Lung microvascular endothelial cell (primary cell): ENCODE measurements around the gene SLC18A2. TPM values are rescaled to one million over a fixed set of nuclear protein-coding genes. Genes with fewer than 3 reads are reported as not detected.

Source experiments
- DNase-seq, 2 donors: peaks; one replicate each; pipeline versions ENCODE4 v3.0.0 to v3.0.0-alpha.2; 2010; ENCODE audit warnings: low read depth in 2 of 2
- total RNA-seq: library from RNA; depleted of rRNA; stranded (reverse); fragments of >200 nt; gene quantifications from 2 replicates; pipeline ENCODE4 v1.2.1, GENCODE V29; 2014

SLC18A2 gene
- total RNA-seq, 1 donor from 2014 or later: not detected

DNA sequence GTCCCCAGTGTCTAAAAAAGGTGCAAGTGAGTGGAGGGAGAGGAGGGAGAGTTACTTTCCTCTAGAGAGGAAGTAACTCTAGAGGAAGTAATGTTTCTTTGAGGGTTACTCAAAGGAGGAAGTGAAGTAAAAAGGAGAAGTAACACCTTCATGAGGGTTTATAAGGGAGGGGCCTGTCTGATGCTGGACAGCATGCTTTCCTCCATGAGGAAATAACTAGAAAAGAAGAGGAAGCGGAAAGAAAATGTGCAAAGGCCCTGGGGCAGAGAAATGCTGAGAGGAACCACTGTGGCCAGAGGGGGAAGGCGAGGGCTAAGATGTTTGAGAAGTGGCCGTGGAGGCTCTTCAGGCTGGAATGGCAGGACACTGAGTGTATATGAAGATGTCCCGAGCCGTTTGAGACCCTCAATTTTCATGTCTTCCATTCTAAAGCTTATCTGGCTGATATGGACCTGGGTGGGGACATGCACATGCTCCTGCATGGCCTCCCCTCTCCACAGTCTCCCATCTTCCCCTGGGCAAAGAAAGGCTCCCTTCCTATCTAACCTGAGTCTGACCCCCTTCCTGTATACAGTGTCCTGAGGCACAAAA is 3.4 kb upstream of the SLC18A2 start:
- DNase-seq: no peak

DNA sequence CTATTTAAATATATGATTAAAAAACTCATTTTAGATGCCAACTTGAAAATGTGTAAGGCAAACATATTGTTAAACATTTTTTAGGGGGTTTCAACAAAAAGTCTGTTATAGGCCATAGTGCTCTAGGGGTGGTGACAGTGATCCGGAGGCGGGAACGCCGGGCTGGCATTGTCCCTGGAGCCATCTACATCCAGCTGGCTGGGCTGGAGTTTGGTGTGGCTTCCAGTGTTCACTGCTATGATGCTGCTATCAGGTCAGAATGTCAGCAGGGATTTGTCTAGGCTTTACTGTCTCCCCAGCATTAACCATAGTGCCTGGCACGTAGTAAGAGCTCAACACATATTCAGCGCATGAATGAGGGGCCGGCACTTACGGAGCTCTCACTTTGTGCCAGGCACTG is 1.9 kb upstream of the SLC18A2 start:
- no peak for DNase-seq

DNA sequence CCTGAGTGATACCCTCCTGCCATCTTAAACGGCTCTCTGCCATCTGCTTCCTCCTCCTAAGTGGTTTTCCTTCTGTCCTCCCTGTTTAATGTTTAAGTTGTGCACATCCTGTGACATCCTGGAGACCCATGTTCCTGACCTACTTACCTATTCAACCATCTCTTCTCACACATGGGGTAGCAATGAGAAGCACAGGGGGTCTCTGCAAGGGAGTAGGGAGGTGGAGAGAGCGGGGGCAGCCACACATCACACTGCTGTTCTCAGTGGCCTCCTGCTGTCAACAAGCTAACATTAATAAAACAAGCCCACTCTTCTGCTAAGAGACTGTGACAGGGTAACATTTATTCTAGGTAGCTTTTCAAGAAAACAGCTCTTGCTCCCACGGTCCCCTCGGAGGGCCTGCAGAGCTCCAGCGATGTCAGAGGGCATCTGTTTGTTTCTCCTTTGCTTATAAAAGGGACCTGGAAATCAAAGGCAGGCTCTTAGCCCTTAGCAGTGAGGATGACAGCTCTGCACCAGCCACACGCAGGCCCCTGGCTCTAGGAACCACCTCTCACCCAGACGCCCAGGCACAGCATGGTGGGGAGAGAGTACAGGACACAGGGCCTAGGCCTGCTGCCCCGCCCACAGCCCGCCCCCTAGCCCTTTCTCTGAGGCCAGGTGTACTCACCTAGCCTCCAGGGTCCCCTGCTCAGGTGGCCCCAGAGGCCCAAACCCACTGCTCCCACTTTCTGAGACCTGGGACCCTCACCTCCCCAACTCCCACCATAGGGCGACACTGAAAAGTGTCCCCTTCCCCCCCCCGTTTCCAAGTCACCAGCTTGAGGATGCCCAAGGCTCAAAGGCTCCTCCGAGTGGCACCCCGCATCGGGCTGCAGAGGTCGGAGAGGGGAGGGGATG is 943 bp upstream of the SLC18A2 start:
- no peak for DNase-seq

DNA sequence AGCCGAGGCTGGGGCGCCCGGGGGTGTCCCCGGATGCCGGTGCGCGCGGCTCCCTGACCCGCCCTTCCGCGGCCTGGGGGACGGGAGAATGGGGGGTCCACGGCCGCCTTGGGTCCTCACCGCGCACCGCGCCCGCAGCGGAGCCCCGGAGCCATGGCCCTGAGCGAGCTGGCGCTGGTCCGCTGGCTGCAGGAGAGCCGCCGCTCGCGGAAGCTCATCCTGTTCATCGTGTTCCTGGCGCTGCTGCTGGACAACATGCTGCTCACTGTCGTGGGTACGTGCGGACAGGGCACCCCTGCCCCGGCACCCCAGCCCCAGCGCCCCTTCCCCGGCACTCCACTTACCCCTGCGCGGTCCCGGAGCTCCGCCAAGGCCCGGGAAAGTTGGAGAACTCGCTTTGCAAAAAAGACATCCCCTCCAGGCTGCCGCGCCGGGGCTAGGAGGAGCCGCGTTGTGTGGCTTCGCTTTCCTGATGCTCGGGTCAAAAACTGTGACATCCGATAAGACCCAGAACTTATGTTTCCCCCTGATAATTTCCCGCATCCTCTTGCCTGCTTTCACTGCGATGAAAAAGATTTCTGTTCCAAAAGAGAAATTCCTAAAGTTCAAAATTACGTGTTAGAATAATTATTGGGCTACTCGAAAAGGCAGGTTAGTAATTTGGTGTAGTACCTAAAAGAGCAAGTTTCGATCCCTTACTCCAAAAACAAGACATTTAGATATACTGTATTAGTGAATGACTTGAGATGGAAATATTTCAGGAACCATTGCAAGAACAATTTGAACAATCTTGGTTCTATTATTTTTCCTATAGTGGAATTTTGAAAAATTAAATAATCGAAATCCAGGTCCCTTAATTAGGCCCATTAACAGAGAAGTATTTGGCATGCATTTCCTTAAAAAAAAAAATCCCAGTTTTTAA is 888 bp downstream of the SLC18A2 start:
- peak; percentile 8 to 42 for DNase-seq

DNA sequence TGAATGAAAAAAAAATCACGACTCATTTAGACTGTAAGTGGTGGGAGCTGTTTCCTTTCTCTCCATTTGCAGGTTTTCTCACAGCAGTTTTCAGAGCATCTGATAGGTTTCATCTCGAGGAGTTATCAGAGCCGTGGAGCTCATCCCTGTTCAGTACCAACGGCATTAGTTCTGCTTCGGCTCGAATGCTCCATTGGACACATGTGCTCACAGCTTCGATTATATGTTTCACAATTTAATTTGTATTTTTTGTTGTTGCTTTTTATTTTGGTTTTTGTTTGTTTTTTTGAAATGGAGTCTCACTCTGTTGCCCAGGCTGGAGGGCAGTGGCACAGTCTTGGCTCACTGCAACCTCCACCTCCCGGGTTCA is 1.5 kb downstream of the SLC18A2 start:
- no peak for DNase-seq

DNA sequence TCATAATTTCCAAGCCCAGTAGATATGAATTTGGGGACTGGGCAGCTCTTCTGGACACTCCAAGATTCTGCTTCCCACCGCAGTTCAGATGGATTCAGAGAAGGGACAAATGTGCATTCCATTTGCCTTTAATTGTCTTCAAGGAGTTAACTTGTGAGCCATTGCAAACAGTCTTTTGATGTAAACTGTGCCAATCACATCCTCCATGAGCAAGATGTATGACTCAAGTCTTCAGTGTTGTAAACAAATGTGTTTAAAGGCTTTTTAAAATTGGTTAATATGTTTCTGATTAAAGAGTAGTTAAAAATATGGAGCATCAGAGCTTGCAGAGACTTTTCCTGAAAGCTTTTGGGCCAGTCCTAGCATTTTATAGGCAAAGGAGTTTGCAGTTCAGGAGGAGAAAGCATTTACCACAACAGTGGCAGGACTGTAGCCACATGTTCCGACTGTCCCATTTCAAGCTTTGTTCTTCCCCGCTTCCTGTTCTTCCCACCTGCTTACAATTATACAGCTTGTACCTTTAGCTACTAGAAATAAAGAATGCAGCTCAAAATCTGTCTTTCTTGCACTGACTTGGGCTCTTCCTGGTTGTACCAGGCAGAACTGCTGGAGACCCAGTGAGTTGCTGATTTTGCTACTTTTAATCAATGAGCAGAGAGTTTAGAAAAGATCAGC is 6.2 kb downstream of the SLC18A2 start:
- DNase-seq: no peak

DNA sequence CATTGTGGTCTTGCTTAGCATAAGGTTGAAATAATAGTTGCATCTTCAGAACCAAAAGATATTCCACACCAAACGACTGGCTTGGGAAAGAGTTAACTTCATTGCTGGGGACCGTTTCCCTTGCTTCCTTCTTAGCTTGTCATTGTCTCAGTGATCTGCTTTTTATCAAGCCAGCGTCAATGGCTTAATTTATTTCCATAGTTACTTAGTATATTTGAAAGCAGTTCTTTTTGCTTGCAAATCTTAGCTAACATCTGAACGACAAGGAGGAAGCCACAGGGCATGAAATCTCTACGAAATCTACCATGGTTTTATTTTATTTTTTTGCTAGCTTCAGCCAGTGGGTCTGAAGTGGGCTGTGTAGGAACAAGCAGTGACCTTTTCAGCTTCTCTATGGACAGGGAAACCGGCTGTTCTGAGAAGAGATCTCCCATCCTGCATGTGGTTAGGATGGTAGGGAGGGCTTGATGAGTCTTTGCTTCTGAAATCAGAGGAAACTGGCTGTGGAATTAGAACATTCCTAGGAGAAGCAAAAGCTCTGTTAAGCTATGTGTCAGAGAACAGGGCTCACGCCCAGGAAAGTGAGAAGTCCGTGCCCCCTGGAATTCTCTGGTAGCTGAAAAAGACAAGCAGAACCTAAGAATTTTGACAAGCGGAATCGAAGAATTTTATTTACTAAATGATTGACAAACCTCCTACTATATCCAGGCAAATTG is 8.0 kb downstream of the SLC18A2 start:
- DNase-seq: no peak

DNA sequence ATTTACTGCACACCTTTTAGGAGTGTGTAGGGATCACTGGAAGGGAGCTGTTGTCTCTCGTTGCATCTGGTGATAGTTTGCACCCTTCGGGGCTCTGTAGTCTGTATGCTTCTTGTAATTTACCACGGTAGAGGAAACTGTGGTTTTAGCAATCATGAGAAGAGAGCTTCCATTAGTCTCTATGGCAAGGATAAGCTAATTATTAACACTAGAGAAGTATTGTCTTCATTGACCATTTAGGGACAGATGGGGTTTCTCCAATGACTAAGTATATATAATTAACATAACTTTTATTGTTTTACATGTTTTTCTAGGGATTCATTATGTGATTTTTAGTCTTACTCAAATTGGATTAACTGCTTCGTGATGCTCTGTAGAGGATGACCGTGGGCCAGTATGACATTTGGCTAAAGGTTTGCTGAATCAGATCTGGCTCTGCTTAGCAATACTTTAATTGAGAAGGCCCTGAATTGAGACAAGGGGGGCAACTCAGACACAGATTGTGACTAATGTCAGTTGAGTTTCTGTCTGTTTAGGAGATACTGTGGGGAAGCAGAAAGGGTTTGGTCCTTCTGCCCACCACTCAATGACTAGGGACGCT is 8.7 kb downstream of the SLC18A2 start:
- DNase-seq: no peak

DNA sequence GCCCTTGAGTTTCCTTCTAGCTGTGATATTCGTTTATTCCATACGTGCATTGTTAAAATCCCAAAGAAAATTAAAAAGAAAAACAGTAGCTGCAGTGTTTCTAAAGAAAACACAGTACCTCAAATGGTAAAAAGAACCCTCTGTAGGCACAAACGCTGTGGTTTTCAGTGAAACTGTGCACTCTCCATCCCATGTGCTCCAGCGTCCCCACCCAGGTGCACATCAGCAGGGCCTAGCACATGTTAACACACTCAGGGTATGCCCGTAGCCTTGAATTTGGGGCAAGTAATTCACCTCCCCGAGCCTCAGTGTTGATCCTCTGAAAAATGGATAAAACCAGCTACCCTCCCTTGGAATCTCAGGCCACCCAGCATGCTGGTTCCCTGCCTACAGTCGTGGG is 9.5 kb downstream of the SLC18A2 start:
- no peak for DNase-seq

DNA sequence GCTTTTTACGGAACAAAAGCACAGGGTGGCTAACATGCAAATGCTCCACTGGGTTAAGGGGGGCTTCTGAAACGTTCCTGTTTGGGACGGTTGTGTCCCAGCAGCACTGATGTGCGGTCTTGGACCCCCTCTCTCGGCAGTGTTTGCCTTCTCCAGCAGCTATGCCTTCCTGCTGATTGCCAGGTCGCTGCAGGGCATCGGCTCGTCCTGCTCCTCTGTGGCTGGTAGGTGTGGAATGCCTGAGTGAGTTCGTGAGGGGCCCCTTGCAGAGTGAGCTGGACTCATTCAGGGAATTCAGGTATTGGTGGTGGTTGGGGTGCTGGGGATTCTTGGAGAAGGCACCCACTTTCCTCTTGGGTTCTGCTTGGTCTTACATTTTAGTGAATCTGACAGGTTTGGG is 13.0 kb downstream of the SLC18A2 start:
- DNase-seq: no peak

DNA sequence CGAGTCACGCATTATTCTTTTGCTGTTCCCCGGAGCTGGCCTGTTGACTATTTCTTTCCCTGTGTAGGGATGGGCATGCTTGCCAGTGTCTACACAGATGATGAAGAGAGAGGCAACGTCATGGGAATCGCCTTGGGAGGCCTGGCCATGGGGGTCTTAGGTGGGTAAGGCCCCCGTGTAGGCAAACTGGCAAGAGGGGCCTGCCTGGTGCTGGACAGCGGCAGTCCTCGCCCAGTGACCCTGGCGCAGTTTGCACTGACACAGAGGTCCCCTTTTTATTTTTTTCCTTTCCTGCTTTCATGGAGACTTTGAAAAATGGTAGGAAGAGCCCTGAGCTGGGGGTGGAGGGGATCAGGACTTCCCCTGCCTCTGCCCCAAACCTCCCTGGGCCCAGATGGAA is 13.4 kb downstream of the SLC18A2 start:
- DNase-seq: no peak

DNA sequence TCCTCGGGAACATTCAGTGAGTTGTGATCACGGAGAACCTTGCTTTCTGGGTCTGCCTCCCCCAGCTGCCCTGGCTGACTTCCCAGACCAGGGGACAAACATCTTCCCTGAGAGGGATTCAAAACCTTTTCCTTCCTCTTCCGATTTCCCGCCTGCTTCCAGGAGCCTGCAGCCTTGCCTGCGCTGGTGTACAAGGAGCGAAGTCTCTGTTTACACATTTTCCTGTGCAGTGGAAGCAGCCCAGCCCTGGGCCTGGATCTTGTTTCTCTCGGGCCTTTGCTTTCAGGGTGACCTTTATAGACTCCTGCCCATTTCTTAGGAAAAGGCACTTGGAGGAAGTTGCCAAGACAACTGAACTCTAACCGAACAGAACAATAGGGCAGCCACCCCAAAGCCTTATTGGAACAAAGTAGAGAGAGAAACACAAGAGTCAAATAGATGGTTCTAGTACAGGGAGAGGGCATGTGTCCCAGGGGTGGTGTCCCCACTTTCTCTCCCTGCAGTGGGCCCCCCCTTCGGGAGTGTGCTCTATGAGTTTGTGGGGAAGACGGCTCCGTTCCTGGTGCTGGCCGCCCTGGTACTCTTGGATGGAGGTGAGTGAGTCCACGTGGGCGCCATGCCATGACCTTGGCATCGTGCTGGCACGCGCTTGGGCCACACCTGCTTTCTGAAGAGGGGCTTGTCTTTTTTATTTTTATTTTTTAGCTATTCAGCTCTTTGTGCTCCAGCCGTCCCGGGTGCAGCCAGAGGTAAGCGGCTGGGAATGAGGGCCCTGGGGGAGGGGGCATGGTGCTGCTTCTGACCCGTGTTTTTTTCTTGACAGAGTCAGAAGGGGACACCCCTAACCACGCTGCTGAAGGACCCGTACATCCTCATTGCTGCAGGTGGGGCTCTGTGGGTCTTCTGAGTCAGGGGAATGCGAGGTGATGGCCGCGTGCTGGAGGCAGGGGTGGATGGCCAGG is 14.1 kb downstream of the SLC18A2 start:
- no peak for DNase-seq

DNA sequence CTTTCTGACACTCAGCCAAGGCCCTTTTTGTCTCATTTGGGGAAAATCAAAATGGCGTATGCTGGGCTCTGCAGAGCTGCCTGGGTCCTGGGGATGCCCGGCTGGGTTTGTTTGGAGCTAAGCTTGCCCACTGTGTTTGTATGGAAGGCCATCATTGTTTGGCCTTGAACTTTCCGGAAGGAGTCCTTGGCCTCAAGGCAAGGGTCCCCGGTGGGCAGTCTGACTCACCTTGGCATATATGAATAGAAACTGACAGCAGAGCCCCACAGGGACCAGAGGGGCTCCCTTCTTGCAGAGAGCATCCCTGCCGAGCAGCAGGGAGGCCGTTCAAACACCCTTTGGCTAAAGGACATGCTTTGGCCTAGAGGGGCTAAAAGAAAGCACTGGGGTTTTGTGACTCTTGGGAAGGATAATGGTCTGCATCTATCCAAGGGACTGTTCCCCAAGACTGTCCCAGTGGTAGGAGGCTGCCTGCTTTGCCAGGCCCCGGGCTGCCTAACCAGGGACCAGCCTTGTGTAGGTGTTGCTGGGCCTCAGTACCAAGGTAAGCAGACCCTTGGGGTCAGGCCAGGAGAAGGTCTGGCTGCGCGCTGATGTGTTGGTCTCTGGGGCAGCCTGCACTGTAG is 15.0 kb downstream of the SLC18A2 start:
- DNase-seq: no peak

DNA sequence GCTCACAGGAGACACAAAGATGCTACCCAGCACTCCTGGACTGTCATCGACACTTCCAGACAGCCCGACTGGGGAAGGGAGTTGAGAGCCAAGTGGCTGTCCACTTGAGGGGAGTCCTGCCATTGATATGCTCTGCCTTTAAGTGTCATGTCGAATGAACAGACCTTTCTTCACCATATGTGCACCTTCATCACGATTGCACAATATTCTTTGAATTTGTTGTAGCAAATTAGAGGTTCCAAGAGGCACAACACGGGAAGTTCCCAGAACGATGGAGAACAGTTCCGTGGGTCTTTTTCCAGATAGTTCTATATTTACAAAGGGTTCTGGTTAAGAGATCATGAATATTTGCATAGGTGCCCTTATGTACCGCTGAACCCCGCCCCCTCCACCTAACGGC is 16.0 kb downstream of the SLC18A2 start:
- DNase-seq: no peak

DNA sequence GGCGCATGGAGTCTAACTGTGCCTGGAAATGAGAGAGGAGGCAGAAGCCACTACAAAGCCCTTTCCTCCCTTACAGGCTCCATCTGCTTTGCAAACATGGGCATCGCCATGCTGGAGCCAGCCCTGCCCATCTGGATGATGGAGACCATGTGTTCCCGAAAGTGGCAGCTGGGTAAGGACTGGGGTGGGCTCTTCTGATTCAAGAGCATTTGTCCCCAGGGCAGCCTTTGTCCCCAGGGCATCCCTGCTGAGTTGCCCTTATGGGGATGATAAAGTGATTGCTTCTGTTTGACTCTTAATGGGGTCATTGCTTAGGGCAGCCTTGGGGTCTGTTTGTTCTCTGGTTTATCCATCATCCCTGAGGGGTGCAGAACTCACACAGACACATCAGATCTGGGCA is 16.8 kb downstream of the SLC18A2 start:
- no peak for DNase-seq

DNA sequence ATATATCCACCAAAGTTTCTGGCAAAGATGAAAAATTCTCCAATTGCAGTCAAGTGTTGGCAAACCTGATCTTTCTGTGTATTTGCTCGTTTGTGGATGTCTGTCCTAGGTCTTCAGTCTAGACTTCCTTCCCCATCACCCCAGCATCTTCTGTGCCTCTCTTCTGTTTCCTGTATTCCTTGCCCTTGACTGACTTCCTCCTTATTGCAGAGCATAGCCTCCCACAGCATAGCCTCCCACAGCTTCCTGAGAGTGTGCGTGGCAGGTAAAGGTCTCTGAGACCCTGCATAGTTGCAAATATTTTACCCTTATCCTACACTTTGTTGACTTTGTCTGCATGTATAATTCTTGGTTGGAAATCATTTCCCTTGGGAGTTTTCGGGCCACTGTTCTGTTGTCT is 18.4 kb downstream of the SLC18A2 start:
- DNase-seq: no peak

DNA sequence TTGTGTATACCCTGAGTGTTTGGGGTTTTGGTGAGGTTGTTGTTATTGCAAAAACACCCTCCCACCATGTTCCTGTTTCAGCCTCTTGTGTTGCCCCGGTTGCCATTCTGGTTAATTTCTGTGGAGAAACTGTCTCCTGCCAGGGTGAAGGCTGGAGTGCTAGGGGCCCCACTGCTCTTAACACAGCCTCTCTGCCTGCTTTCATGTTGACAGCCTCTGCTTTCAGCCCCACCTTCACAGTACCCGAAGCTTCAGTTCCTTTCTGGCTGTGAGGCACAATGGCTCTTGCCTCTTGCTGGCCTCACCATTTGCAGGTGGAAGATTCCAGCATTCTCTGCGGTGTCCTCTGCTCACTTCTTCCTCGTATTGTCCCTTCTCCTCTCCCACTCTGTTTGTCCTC is 19.2 kb downstream of the SLC18A2 start:
- no peak for DNase-seq

DNA sequence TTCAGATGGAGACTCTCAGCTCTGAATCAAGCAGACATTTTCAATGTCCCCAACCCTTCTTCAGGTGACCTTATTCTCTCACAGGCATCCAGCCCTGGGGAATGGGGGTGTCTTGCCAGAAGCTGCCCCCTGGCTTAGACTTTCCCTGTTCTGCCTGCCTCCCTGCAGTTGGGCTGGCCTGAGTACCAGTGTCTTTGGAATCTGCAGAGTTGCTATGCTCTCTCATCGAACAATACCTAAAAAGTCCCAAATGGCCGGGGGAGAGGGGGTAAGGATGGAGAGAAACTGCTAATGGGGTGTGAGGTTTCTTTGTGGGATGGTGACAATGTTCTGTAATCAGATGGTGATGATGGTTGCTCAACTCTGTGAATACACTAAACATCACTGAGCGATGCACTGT is 20.6 kb downstream of the SLC18A2 start:
- no peak for DNase-seq
